Heart left ventricle (tissue), 16 donors: ENCODE results near the gene CROCC. TPM values are rescaled to one million over a fixed set of nuclear protein-coding genes. Genes with fewer than 3 reads are reported as not detected.

ENCODE experiments used
- ATAC-seq, 4 donors: fragments of 200-7000 bp; cut with Tn5 transposase; one replicate each; pipeline ENCODE4 v1.9.1; 2020 to 2022; ENCODE audit warnings: moderate library complexity in 4 of 4, mild to moderate bottlenecking in 3 of 4, moderate number of reproducible peaks in 1 of 4
- DNase-seq, 5 donors: peaks; one replicate each; pipeline ENCODE4 v3.0.0-alpha.2; 2020
- H3K27ac ChIP-seq, 12 donors: fragments of 200-600 bp; sonication (generic) in 4 of 12; one replicate each; pipeline versions ENCODE4 v1.5.0 to v1.8.0; 2016 to 2022; ENCODE audit warnings: mild to moderate bottlenecking in 2 of 12
- H3K27me3 ChIP-seq, 9 donors: fragments of 200-600 bp; sonication (generic) in 2 of 9; one replicate each; pipeline versions ENCODE4 v1.5.1 to v1.8.0; 2016 to 2022; ENCODE audit warnings: mild to moderate bottlenecking in 3 of 9
- H3K36me3 ChIP-seq, 9 donors: fragments of 200-600 bp; sonication (generic) in 2 of 9; one replicate each; pipeline versions ENCODE4 v1.5.0 to v1.8.0; 2018 to 2022; ENCODE audit warnings: mild to moderate bottlenecking in 2 of 9
- H3K4me1 ChIP-seq, 12 donors: fragments of 200-600 bp; sonication (generic) in 4 of 12; one replicate each; pipeline versions ENCODE4 v1.5.0 to v1.8.0; 2016 to 2022; ENCODE audit warnings: mild to moderate bottlenecking in 3 of 12
- H3K4me3 ChIP-seq, 12 donors: fragments of 200-600 bp; sonication (generic) in 4 of 12; one replicate each; pipeline versions ENCODE4 v1.5.0 to v1.8.0; 2017 to 2022; ENCODE audit warnings: mild to moderate bottlenecking in 9 of 12, moderate library complexity in 4 of 12
- H3K9me3 ChIP-seq, 12 donors: fragments of 200-600 bp; sonication (generic) in 4 of 12; one replicate each; pipeline versions ENCODE4 v1.5.0 to v1.8.0; 2016 to 2022; ENCODE audit warnings: mild to moderate bottlenecking in 1 of 12
- CTCF ChIP-seq, 12 donors: fragments of 200-600 bp; sonication (generic) in 4 of 12; IDR thresholded peaks; one replicate each; pipeline versions ENCODE4 v1.5.0 to v1.8.0; 2018 to 2022; ENCODE audit warnings: antibody characterized with exemption in 12 of 12, mild to moderate bottlenecking in 5 of 12
- POLR2A ChIP-seq, 2 donors: fragments of 450-650 bp; IDR thresholded peaks; one replicate each; pipeline ENCODE4 v1.6.1; 2017; ENCODE audit warnings: antibody characterized with exemption in 2 of 2, mild to moderate bottlenecking in 2 of 2, moderate library complexity in 2 of 2
- WGBS, 4 donors: extraction: QIAGEN DNeasy Blood & Tissue Kit in 2 of 4; methylation state at CpG; one replicate each; pipeline versions ENCODE4 v1.1.5 to v1.1.7; 2013 to 2018; 5-methylcytosine and 5-hydroxymethylcytosine counted together
- intact Hi-C, 10 donors: fragments of 100-400 bp; cut with DNase I; formaldehyde crosslinking; loops; one replicate each; pipeline versions ENCODE4 v1.11.1 to v1.14.2; 2022
- polyA plus RNA-seq, 2 donors: library from polyadenylated mRNA; stranded (reverse); fragments of 200-250 nt; gene quantifications; one replicate each; pipeline ENCODE4 v1.2.3, GENCODE V29; 2013
- total RNA-seq, 9 donors: library from RNA; depleted of rRNA in 2 of 9; stranded (reverse); fragments of >200 nt in 2 of 9; fragmentation: NEBNext Ultra II Directional in 3 of 9; extraction: Animal tissue kit (Norgen Biotek cat#: 25700) in 3 of 9; gene quantifications; one replicate each; pipeline versions ENCODE4 v1.1.0 to v1.2.4, GENCODE V29; 2016 to 2023
- donor health status: ischemic (EF 13 %, LVEDD 7.1; RV severe dilation, severe dysfunction).
- donor health status: healthy with polysubstance abuse.
- donor health status: DM: no; HTN: yes; CAD: no.
- donor health status: DM: no; HTN: no; CAD: no.
- donor health status: ischemic (EF 25% LVEDD 6.9; RV normal size, moderate dysfunction).
- donor health status: ischemic (EF 25% LVEDD 5.7; RV mildly dilated, moderate dysfunction).
- donor health status: healthy.
- donor health status: DM: yes; HTN: yes; CAD: no.
- donor health status: ischemic (EF 35%, LVEDD 5.7; RV mildly dilated, moderate dysfunction).
- donor health status: nonischemic (EF 11% LVEDD 7.7; RV severe dilation, severe dysfunction).
- donor health status: DM: yes; HTN: yes; CAD: no.
- donor health status: PGD.
- donor health status: ischemic (EF 29% LVEDD 5.4; RV normal size, mild dysfunction).
- donor health status: nonischemic (EF 23%, LVEDD 6.1; RV moderate dilation, normal function).

CROCC gene
- total and polyA plus RNA-seq, 11 donors: 3.9 to 17.0 (median 7.6) TPM

GRCh38 chr1:16925635-16926490, 4.1 kb downstream of the CROCC start:
- intact Hi-C loops: loop anchor here in 1 of 10 donors (10.0 kb wide), 1 partner anchor 201 kb away; no protein-coding TSS in a partner anchor
- DNase-seq: peak in 2 of 5 donors; percentile 30 to 64
- ATAC-seq: no peak
- Histone ChIP-seq H3K4me1 (peaks cover 0 to 16% (median 9%) of the 10 kb centered on the region in 12 donors), H3K27ac (no peak overlapping the region), H3K4me3 (no peak overlapping the region), H3K36me3 (peaks cover 0 to 13% (median 3%) of the 10 kb centered on the region in 9 donors), H3K9me3 (no peaks in the 10 kb centered on the region), H3K27me3 (no peaks in the 10 kb centered on the region)
- TF ChIP-seq CTCF (IDR thresholded peaks at IDR 0.05) (no peak), POLR2A (IDR thresholded peaks at IDR 0.05) (no peak)
- WGBS, 4 donors: 91 to 94% (median 92%) methylated on average over 11 to 13 of the region's 13 CpGs

GRCh38 chr1:16926491-16927073, 4.9 kb downstream of the CROCC start:
- H3K27ac ChIP-seq: no peak overlapping the region
- no peaks in the 10 kb centered on the region for H3K27me3 ChIP-seq
- H3K4me1 ChIP-seq: peaks cover 0 to 10% (median 4%) of the 10 kb centered on the region in 12 donors
- TF ChIP-seq CTCF (IDR thresholded peaks at IDR 0.05) (no peak), POLR2A (IDR thresholded peaks at IDR 0.05) (no peak)
- no peak for ATAC-seq
- WGBS, 4 donors: 74 to 77% (median 76%) methylated on average over 10 of the region's 10 CpGs
- peak in 2 of 5 donors; percentile 17 to 57 for DNase-seq
- peaks cover 0 to 20% (median 5%) of the 10 kb centered on the region in 9 donors for H3K36me3 ChIP-seq
- intact Hi-C loops: loop anchor here in 1 of 10 donors (10.0 kb wide), 1 partner anchor 202 kb away; no protein-coding TSS in a partner anchor
- no peak overlapping the region for H3K4me3 ChIP-seq
- no peaks in the 10 kb centered on the region for H3K9me3 ChIP-seq

GRCh38 chr1:16927256-16927655, 5.5 kb downstream of the CROCC start:
- Histone ChIP-seq H3K4me1 (peaks cover 0 to 3% (median 0%) of the 10 kb centered on the region in 12 donors), H3K36me3 (peaks cover 0 to 23% (median 6%) of the 10 kb centered on the region in 9 donors), H3K4me3 (no peak overlapping the region), H3K27me3 (no peaks in the 10 kb centered on the region), H3K9me3 (no peaks in the 10 kb centered on the region), H3K27ac (no peak overlapping the region)
- intact Hi-C loops: loop anchor here in 1 of 10 donors (10.0 kb wide), 1 partner anchor 202 kb away; no protein-coding TSS in a partner anchor
- peak in 1 of 4 donors; percentile 3 for ATAC-seq
- TF ChIP-seq POLR2A (IDR thresholded peaks at IDR 0.05): no peak
- TF ChIP-seq CTCF (IDR thresholded peaks at IDR 0.05): no peak
- peak in 2 of 5 donors; percentile 13 to 30 for DNase-seq
- WGBS, 4 donors: 85 to 95% (median 93%) methylated on average over 14 of the region's 14 CpGs
